Right lung (tissue), 5 donors: ENCODE data around the gene CDC42EP5. TPM values are rescaled to one million over a fixed set of nuclear protein-coding genes. Genes with fewer than 3 reads are reported as not detected.
"Not testable (repeated sequence)": the region's sequence is repeated elsewhere in the genome, so short reads cannot be mapped to it uniquely, and the experiment has no call there.

Source experiments
- DNase-seq, 2 donors: peaks; one replicate each; pipeline ENCODE4 v3.0.0-alpha.2; 2013
- polyA plus RNA-seq, 5 donors: library from polyadenylated mRNA; unstranded; fragments of 120-200 nt; gene quantifications; one replicate each; pipeline versions ENCODE4 v1.2.1 to v1.2.3, GENCODE V29; 2013; ENCODE audit warnings: inconsistent platforms in 1 of 5, low replicate concordance in 1 of 5; ENCODE audit not compliant: insufficient read length in 5 of 5, insufficient read depth in 1 of 5

CDC42EP5 gene
- polyA plus RNA-seq, 5 donors, result 25.8 to 76.8 (median 34.3) TPM

DNA sequence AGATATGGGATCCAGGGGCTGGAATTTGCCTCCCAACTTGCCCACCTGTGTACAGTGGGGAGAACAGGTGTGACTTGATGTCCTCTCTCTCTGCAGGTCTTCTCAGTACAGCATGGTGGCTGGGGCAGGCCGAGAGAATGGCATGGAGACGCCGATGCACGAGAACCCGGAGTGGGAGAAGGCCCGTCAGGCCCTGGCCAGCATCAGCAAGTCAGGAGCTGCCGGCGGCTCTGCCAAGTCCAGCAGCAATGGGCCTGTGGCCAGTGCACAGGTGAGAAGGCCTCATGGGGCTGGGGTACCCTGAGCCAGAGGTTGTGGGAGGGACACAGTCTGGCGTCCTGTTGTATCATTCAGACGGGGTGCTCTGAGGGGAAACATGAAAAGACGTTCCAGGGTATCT lies 21.1 kb downstream of the CDC42EP5 start:
- no peak for DNase-seq

DNA sequence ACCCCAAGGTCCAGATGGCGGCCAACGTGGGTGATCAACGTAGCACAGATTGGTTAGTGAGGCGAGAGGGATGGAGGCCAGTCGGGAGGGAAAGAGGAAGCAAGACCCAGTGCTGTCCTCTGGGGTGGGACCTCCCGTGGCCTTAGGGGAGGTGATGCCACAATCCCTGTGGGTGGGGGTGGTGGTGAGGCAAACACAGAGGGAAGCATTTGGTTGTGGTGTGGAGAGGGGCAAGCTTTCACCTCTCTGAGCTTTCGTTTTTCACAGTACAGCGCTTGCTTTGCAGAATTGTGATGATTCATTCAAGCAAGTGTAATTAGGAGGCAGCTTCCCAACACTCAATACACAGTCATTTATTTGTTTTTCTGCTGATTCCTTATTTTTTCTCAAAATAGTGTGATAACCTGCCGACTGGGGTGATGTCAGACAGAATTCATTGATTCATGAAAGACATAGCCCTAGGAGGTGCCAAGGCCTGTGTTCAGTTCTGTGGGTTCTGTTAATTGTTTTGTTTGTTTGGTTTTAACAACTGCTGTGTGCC lies 21.7 kb downstream of the CDC42EP5 start:
- DNase-seq, result no peak

DNA sequence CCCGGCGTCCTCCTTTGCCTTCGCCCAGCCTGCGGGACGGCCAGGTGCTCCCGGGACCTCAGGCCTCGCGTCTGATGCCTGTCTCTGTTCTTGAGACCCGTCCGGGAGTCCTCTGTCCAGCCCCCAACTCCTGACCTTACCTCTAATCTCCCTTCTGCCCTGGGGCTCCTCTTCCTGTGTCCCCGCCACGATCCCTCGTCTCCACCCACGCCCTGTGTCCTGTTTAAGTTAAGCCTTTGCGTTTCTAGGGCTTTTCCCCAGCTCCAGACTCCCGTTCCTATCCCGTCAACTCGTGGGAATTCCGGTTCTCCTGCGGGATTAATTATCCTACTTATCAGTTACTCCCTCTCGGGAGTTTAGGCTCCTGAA lies 23.4 kb downstream of the CDC42EP5 start:
- no peak for DNase-seq

DNA sequence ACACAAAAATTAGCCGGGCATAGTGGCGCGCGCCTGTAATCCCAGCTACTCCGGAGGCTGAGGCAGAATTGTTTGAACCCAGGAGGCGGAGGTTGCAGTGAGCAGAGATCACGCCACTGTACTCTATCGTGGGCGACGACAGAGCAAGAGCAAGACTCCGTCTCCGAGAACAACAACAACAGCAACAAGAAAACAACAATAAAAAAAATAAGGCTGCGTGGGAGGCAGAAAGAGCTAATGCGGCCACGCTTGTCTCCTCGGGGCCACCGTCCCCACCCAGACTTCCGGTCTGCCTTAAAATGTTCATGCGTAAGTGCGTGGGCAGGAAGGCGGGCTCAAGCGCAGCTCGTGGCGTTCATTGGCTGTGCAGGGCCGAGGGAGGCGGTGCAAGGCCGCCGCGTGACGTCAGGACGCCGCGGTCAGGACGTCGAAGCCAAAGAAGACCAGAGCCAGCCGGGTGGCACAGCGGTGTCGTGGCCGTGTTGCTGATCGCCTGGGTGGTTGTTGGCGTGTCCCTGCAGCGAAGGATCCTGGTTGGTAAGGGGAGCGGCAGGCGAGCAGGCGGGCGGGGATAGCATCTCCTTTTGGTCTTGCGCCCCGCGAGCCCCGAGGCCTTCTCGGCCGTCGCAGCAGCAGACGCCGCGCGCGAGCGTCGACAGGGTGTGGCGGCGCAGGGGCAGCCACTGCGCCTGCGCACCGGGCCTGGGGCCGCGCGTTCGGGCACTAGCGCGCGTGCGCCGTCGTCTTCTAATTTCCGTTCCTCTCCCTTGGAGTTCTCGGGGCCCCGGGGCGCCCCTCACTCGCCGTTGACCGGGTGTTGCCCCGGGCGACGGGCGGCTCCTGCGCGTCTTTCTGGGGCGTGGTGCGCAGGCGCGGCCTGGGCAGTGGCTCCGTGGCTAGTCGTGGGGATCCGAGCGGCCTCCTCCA lies 24.1 kb downstream of the CDC42EP5 start, which contains the start of gene LENG8:
TSS of gene LENG8 (plus strand) at position 426 of the 927 bp plus-strand sequence. CDS start 2,146 bp downstream, outside the sequence.
- peak; percentile 99 for DNase-seq

DNA sequence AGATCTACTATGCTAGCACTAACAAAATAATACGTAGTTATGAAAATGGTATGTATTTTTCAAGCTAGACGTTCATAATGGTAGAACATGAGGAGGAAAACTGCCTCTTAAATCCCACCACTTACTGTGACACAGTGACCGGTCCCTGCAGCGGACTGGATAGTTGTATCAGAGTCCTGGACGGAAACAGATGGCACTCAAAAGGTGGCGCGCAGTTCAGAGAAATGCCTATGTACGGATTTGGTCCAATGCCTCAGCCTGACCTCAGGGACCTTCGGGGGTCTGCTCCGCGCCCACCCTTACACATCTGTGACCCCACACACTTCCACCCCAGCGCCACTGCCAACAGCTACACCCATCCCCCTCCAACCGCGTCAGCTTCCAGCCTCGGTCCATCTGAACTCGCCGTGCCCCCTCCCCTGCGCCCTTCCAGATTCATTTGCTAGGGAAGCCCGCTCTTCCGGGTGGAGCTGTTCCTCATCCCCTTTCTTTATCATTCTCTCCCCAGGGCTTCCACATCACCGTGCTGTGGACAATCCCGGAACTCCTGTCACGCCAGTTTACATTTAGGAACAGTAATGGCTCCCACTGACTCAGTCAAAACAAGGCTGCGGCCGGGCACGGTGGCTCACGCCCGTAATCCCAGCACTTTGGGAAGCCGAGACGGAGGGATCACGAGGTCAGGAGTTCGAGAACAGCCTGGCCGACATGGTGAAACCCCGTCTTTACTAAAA lies 24.9 kb downstream of the CDC42EP5 start:
- peak; percentile 52 to 64 for DNase-seq

DNA sequence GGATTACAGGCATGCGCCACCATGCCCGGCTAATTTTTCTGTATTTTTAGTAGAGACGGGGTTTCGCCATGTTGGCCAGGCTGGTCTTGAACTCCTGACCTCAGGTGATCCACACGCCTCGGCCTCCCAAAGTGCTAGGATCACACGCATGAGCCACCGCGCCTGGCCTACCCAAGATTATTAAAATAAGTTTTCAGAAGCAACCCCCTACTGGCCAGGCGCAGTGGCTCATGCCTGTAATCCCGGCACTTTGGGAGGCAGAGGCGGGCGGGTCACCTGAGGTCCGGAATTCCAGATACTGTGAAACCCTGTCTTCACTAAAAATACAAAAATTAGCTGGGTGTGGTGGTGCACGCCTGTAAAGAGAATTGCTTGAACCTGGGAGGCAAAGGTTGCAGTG lies 26.7 kb downstream of the CDC42EP5 start:
- not testable (repeated sequence) for DNase-seq

DNA sequence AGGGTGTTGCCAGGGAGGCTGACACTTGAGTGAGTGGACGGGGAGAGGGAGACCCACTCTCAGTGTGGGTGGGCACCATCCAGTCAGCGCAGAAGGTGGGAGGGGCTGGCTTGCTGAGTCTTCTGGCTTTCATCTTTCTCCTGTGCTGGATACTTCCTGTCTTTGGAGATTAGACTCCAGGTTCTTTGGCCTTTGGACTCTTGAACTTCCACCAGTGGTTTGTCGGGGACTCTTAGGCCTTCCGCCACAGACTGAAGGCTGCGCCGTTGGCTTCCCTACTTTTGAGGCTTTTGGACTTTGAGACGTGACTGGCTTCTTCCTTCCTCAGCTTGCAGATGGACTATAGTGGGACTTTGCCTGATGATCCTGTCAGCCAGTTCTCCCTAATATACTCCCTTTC lies 28.4 kb downstream of the CDC42EP5 start:
- DNase-seq, result no peak

DNA sequence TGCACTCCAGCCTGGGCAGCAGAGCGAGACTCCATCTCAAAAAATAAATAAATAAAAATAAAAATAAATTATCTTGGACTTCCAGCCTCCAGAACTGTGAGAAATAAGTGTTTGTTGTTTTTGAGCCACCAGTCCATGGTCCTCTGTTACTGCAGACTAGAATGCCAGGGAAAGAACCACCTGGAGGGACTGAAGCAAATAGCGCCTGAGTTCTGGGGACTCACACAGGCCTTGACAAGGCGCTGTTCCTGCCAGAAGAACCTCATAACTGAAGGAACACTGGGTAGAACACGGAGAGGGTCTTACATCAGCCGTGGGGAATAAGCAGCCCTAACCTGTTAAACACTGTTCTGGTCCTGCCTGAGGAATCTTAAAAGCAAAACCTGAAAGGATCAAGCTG lies 32.5 kb downstream of the CDC42EP5 start:
- DNase-seq, result no peak

DNA sequence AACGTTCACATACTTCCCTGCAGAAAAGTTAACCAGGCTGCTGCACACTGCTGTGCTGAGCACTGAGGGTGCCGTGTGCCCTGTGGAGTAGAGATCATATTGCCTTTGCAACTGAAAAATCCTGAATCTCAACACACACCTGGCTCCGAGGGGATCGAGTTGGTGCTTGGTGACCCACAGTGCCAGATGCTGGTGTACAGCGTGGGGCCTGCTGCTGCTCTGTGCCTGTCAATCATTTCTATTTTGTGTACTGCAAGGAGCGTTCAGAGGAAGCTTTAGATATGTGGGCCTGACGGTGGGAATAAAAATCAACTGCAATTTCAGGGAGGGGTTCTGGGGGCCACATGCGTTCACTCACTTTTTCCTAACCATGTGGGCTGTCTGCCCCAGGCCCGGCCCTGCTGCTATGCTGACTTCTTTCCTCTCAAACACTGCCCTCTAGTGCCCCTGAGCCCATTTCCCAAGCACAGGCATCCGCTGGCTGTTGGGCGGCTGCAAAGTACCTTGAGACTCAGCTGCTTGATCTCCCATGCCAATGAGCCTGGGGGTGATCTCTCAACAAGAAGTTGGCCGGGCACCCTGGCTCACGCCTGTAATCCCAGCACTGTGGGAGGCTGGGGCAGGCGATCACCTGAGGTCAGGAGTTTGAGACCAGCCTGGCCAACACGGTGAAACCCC lies 33.8 kb downstream of the CDC42EP5 start:
- no peak for DNase-seq

DNA sequence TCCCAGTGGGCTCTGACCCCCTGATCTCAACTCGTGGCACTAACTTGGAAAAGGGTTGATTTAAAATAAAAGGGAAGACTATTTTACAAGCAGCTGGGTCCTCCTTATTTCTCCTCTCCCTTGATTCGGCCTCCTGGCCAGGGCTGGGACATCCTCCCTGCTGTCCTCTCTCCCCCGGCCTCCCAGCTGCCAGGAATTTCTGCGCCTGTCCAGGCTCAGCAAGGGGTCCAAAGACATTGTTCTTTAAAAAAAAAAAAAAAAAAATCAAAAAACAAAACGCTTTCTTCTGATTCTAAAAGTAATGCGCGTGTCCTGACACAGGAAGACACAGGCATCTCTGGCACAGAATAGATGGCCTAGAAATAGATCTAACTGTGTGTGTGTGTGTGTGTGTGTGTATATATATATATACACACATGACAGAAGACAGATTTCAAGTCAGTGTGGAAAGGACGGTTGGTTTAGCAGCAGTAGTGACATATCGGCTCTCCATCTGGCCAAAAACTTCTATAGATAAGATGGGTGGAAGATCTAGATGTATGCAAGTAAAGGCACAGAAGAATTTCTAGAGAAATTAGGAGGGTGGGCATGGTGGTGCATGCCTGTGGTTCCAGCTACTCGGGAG lies 36.4 kb downstream of the CDC42EP5 start:
- DNase-seq, result no peak

DNA sequence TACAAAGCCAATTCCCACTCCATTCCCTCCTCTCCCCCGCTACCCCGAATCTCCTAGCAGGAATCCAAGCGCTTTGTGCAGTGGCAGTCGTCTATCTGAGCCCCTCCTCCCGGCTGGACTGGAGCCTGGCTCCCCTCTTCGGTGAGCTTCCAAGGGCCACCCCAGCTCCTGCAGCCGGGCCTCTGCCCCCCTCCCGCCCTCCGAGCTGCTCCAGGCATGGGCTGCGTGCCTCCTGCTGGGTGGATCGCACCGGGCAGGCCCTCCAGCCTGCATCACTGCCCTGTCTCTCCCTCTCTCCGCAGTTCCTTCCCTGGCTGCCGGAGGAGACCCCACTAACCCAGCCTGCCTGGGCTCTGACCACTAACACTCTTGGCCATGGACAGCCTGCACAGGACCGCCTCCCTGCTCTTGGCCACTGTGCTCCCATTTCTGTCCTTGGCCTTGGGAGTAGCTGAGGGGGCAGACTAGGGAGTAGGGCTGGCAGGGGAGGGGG lies 37.0 kb downstream of the CDC42EP5 start:
- no peak for DNase-seq

DNA sequence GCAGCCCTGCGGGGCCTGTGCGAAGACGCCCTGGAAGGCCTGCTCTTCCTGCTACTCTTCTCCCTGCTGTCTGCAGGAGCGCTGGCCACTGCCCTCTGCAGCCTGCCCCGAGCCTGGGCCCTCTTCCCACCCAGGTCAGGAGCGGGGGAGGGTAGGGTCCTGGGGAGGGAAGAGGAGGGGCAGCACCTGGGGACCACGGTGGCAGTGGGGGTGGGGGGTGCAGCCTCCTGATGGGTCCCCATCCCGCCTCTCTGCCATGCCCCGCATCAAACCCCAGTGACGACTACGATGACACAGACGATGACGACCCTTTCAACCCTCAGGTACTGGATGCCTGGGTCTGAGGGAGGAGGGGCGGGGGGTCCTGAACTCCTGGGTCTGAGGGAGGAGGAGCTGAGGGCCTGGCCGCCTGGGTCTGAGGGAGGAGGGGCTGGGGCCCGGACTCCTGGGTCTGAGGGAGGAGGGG lies 37.5 kb downstream of the CDC42EP5 start:
- no peak for DNase-seq

DNA sequence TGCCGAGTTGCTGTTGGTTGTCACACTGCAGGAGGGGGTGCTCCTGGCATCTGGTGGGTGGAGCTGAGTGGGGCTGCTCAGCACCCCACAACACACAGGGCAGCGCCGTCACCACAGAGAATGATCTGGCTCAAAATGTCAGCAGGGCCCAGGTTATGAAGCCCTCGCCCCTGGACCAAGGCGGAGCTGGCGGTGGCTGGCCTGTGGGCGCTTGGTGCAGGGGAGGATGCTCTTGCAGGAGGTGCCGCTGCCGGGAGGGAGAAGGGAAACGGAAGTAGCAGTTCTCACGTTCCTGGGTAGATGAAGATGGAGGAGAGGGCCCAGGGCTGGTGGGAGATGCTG lies 38.3 kb downstream of the CDC42EP5 start:
- no peak for DNase-seq

DNA sequence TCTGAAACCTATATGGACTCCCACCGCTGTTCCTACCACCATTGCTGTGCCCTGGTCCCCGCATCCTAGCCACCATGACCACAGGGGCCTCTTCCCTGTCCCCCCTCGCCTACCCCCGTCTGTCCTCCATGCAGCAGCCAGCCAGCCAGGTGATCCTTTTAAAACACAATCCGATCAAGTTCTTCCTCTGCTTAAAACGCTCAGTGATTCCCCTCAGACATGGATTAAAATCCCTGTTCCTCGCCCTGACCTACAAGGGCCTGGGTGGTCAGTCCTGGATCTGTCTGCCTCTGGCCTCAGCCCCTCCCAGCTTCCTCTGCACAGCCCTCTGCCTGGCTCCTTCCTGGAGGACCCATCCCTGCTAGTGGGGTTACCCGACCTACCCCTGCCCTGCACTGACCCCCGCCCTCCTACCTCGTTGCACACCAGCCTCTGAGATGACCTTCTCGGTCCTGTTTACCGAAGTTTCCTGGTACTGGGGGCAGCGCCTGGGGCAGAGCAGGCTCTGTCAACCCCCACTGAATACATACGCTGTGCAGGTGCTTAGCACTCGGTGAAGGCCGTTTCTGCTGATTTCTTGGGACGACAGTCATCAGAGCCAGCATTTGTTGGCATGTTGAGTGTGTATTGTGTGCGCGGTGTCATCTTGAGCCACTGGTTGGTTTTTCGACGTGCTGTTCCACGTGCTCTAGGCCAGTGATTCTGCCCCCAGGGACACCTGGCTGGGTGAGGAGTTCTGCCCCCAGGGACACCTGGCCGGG lies 38.8 kb downstream of the CDC42EP5 start:
- no peak for DNase-seq

DNA sequence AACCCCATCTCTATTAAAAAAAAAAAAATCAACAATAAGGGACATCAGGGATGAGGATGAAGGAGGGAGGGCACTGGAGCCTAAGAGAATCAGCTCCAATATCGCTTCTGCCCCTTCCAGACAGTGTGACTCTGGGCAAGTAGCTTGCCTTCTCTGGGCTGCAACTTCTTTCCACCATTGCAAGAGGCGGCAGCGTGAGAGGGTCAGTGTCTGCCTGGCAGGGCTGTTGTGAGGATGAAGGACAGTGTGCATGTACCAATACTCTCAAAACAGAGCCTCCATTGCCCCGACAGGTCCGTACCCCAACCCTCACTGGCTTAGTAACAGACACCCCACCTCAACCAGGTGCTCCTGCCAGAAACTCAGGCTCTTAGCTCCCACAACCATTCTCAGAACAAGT lies 39.4 kb downstream of the CDC42EP5 start:
- no peak for DNase-seq

DNA sequence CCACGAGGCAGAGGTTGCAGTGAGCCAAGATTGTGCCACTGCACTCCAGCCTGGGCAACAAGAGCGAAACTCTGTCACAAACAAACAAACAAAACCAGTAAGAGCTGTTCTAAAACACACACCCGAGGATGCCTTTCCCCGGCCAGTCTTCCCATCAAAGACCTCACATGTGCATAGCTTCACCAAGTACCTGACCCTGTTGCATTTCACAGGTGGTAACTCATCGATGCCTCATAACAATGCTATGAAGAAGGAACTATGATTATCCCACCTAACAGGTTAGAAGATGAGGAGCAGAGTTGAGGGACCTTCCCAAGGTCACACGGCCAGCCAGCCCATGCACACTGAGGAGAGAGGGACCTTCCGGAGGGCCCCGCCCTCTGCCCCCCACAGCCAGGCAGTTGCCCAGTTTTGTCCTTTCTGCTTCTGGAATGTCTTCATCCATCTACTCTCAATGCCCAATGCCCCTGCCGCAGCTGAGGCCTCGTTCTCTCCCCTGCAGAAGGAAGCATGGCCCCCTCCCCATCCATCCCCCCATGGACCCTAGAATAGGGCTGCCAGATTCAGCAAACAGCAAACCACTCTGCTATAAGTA lies 40.9 kb downstream of the CDC42EP5 start:
- DNase-seq, result no peak

DNA sequence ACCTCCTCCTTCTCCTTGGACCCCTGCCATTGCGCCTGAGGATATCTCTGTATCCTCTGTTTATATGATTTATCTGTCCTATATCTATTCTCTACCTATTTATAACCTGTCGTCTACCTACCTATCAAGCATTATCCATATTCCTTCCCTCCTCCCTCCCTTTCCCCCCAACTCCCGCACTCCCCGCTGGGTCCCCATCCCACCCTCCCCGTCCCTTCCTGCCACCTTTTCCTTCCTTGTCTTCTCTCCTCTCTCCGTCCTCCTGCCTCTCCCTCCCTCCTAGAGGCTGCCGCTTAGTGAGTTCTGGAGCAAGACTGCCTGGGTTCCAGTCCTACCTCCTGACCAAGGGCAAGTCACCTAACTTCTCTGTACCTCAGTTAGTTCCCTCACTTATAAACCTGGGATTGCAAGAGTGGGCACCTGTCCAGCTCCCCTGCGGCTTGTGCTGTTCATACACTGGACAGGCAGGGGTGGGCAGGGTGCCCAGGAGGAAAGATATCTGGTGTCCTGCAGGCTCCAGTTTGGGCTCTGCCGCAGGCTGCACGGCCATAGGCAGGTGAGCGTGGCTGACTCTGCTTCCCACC lies 41.7 kb downstream of the CDC42EP5 start:
- no peak for DNase-seq

DNA sequence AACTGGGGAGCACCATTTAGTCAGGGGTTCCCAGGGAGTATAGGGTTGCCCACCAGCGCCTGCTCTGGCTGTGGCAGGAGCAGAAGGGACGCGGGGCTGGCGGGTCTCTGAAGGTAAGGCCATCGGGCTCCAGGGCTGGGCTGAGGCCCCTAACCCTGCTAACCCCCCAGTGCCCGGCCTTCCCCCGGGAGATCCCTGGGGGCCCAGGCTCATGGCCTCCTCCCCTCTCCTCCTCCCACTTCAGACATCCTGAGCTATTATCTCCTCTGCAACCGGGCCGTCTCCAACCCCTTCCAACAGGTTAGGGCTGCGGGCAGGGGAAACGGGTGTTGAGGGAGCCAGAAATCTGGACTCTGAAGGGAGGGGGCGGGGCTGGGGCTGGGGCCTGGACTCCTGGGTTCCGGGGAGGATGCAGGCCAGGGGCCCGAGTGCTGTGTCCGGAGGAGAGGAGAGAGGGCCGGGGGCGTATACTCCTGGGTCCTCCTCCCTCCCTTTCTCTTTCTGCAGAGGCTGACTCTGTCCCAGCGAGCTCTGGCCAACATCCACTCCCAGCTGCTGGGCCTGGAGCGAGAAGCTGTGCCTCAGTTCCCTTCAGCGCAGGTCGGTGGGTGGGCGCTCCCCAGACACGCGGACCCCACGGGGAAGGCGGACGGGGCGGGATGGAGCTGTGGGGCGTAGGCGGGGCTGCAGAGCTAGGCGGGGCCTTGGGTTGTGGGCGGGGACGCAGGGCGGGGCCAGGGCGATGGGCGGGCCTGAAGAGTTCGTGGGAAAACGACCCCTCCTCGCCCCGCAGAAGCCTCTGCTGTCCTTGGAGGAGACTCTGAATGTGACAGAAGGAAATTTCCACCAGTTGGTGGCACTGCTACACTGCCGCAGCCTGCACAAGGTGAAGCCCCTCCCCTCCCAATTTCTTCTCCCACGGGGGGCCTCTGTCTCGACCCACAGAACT lies 42.5 kb downstream of the CDC42EP5 start:
- no peak for DNase-seq
